SK-N-SH treated with all-trans-retinoic acid at 6 μM for 48 hours (cell line): Measurements from ENCODE around the gene AGMO.
"Not testable (repeated sequence)": the region's sequence is repeated elsewhere in the genome, so short reads cannot be mapped to it uniquely, and the experiment has no call there.

Source experiments
- BACH2 ChIP-seq: fragments of 250-450 bp; sonication (Bioruptor Pico); IDR thresholded peaks from 2 replicates; pipeline ENCODE4 v1.9.0; 2021; ENCODE audit warnings: mild to moderate bottlenecking, borderline replicate concordance
- ESRRG ChIP-seq: fragments of 250-450 bp; sonication (Bioruptor Pico); IDR thresholded peaks from 2 replicates; pipeline ENCODE4 v1.6.1; 2021; ENCODE audit warnings: mild to moderate bottlenecking
- GLIS3 ChIP-seq: fragments of 250-450 bp; sonication (Bioruptor Pico); IDR thresholded peaks from 2 replicates; pipeline ENCODE4 v1.5.0; 2020; ENCODE audit warnings: mild to moderate bottlenecking, moderate library complexity
- OSR1 ChIP-seq: fragments of 250-450 bp; sonication (Bioruptor Pico); IDR thresholded peaks from 2 replicates; pipeline ENCODE4 v1.8.0; 2022; ENCODE audit warnings: moderate library complexity, mild to moderate bottlenecking, inconsistent platforms
- PATZ1 ChIP-seq: fragments of 250-450 bp; sonication (Bioruptor Pico); IDR thresholded peaks from 2 replicates; pipeline ENCODE4 v1.8.0; 2020; ENCODE audit warnings: mild to moderate bottlenecking, moderate library complexity, borderline replicate concordance
- TSHZ2 ChIP-seq: fragments of 250-450 bp; sonication (Bioruptor Pico); IDR thresholded peaks from 2 replicates; pipeline ENCODE4 v1.5.0; 2020; ENCODE audit warnings: mild to moderate bottlenecking, moderate library complexity
- TF ChIP-seq, protein P1 (sequence below): fragments of 250-450 bp; sonication (Bioruptor Pico); IDR thresholded peaks from 2 replicates; pipeline ENCODE4 v1.5.1; 2021; ENCODE audit warnings: mild to moderate bottlenecking, moderate library complexity

DNA sequence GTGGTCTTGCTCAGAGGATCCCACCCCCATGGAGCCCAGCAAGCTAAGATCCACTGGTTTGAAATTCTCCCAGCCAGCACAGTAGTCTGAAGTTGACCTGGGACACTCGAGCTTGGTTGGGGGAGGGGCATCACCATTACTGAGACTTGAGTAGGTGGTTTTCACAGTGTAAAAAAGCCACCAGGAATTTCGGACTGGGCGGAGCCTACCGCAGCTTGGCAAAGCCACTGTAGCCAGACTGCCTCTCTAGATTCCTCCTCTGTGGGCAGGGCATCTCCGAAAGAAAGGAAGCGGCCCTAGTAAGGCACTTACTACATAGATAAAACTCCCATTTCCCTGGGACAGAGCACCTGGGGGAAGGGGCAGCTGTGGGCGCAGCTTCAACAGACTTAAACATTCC lies 44.0 kb downstream of the AGMO start:
- not testable (repeated sequence) for TF ChIP-seq GLIS3; PATZ1 (CRISPR knock-in tag); ESRRG (CRISPR knock-in tag); OSR1 (CRISPR knock-in tag); TSHZ2; BACH2 (CRISPR knock-in tag)
- TF ChIP-seq, protein P1, sequence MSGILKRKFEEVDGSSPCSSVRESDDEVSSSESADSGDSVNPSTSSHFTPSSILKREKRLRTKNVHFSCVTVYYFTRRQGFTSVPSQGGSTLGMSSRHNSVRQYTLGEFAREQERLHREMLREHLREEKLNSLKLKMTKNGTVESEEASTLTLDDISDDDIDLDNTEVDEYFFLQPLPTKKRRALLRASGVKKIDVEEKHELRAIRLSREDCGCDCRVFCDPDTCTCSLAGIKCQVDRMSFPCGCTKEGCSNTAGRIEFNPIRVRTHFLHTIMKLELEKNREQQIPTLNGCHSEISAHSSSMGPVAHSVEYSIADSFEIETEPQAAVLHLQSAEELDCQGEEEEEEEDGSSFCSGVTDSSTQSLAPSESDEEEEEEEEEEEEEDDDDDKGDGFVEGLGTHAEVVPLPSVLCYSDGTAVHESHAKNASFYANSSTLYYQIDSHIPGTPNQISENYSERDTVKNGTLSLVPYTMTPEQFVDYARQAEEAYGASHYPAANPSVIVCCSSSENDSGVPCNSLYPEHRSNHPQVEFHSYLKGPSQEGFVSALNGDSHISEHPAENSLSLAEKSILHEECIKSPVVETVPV (CRISPR knock-in tag): not testable (repeated sequence)
